Stimulated activated CD4-positive, alpha-beta T cell treated with anti-CD3 and anti-CD28 coated beads, Interleukin-15, amount 100 ng/mL, for 48 hours (primary cell): ENCODE data around the gene SH2B2.
"Not testable (repeated sequence)": the region's sequence is repeated elsewhere in the genome, so short reads cannot be mapped to it uniquely, and the experiment has no call there.

Experiments used
- DNase-seq, 2 donors: peaks; one replicate each; pipeline ENCODE4 v3.0.0-alpha.2; 2020; ENCODE audit warnings: low read depth in 2 of 2

The SH2B2 gene

GRCh38 chr7:102306916-102307677, 20.4 kb downstream of the SH2B2 start:
- no peak for DNase-seq

- no peak for DNase-seq
These were observed 23.7 kb downstream of the SH2B2 start for GRCh38 chr7:102310414-102310815.

DNA sequence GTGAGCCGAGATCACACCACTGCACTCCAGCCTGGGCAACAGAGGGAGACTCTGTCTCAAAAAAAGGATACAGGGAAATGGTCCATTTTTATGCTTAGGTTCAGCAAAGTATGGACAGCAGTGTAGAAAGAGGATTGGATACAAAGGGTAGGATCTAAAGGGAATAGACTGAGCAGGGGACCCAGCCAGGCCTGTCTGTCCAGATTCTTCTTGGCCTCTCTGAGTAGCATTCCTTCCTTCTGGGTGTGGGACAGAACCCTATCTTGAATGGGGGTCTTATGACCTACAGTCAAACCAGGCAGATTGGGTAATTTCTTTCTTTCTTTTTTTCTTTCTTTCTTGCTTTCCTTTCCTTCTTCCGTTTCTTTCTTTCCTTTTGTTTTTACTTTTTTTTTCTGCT, 25.6 kb downstream of the SH2B2 start:
- no peak for DNase-seq

- no peak for DNase-seq
These were observed 27.5 kb downstream of the SH2B2 start for GRCh38 chr7:102313997-102314780.

DNA sequence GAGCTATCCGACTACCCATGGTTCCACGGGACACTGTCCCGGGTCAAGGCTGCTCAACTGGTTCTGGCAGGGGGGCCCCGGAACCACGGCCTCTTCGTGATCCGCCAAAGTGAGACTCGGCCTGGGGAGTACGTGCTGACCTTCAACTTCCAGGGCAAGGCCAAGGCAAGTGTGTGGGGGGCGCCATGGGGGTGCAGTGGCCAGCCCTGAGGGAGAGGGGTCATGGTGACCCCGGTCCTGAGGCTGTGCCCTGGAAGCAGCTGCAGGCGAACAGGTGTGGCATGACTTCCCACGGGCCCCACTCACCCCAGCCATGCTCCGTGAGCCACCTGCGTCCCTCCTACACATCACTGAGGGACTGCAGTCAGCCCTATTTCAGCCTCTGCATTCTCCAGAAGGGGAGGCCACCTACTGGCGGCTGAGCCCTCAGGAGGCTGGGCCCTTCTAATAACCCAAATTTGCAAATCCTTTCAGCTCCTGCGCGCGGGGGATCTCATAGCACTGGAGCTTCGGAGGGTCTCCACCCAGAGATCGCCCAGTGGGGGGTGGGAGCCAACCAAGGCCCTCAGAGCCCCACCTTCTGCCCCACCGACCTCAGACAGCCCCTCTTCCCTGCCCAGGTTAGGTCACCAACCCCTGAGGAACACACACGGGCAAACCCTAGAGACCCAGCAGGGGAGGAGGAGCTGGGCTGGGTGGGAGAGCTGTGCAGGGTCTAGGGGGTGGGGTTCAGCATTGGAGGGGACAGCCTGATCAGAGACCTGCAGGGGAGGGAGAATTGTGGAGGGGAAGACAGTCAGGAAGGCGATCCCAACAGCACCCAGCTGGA, 30.8 kb downstream of the SH2B2 start:
- DNase-seq: no peak

- DNase-seq: no peak
These were observed 31.9 kb downstream of the SH2B2 start for GRCh38 chr7:102318482-102318971.

- DNase-seq: no peak
These were observed 33.0 kb downstream of the SH2B2 start for GRCh38 chr7:102319671-102320070.

DNA sequence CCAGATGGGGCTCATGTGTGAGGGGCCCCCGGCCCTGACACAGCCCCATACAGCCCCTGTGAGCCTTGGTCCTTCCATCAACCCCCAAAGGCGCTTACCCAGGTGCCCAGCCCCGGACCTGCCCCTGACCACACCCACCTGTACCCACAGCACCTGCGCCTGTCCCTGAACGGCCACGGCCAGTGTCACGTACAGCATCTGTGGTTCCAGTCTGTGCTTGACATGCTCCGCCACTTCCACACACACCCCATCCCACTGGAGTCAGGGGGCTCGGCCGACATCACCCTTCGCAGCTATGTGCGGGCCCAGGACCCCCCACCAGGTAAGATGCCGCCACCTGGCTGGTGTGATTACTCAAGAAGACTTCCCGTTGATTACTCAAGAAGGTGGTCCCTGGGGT, 33.5 kb downstream of the SH2B2 start:
- DNase-seq: no peak

- DNase-seq: no peak
These were observed 34.1 kb downstream of the SH2B2 start for GRCh38 chr7:102320601-102321350.

DNA sequence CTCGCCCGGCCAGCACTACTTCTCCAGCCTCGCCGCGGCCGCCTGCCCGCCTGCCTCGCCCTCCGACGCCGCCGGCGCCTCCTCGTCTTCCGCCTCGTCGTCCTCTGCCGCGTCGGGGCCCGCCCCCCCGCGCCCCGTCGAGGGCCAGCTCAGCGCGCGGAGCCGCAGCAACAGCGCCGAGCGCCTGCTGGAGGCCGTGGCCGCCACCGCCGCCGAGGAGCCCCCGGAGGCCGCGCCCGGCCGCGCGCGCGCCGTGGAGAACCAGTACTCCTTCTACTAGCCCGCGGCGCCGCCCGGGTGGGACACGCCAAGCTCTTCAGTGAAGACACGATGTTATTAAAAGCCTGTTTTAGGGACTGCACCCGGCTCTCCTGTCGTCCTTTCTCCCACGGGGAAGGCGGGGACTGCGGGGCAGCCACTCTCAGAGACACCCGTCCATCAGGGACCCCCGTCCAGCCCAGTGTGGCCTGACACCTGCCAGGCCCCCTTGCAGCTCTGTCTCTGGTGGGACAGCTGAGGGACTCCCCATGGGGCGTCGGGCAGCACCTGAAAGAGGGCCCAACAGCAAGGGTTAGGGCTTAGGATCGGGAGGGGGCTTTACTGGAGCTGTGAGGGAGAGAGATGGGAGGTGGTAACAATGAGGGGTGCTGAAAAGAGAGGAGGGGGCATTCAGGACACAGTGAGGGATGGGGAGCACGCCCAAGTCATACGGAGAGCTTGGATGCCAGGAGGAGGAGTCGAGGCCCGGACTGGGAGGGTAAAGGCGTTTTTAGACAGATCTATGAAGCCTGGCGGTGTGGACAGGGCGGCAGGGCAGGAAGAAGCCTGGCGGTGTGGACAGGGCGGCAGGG, 34.9 kb downstream of the SH2B2 start:
- DNase-seq: no peak

GRCh38 chr7:102322202-102322715, 35.6 kb downstream of the SH2B2 start:
- no peak for DNase-seq

- no peak for DNase-seq
These were observed 37.2 kb downstream of the SH2B2 start for GRCh38 chr7:102323914-102324195.

GRCh38 chr7:102325106-102325505, 38.4 kb downstream of the SH2B2 start:
- not testable (repeated sequence) for DNase-seq

GRCh38 chr7:102326157-102326889, 39.7 kb downstream of the SH2B2 start:
- no peak for DNase-seq

GRCh38 chr7:102327183-102327582, 40.5 kb downstream of the SH2B2 start:
- not testable (repeated sequence) for DNase-seq

- DNase-seq: not testable (repeated sequence)
These were observed 42.2 kb downstream of the SH2B2 start for GRCh38 chr7:102328863-102329262.

DNA sequence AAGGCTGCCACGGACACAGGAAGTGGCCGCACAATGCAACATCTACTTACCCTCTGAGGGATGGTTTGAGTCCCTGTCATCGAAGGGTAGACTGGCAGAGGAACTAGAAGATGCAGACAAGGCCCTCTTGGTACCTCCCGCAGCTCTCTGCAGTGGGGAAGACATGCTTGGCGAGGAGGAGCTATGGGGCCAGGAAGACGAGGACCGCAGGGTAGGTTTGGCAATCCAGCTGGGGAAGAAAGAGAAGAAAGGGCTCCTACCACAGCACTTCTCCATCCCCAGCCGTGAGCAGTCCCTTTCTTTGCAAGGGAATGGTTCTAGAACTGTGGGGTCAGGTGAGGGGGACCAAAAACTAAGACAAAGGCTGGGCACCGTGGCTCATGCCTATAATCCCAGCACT, 42.7 kb downstream of the SH2B2 start:
- not testable (repeated sequence) for DNase-seq

GRCh38 chr7:102330666-102331460, 44.2 kb downstream of the SH2B2 start:
- DNase-seq: not testable (repeated sequence)

GRCh38 chr7:102335574-102335973, 48.9 kb downstream of the SH2B2 start:
- not testable (repeated sequence) for DNase-seq
